ENCODE measurements around the gene NRTN.

GRCh38 chr19:5864725-5865486 lies 60.0 kb downstream of the NRTN start:
- TF ChIP-seq CTCF (IDR thresholded peaks at IDR 0.05) (no peak), POLR2AphosphoS5 (IDR thresholded peaks at IDR 0.05; ENCODE audit: low read depth, low read length) (no peak), TCF7L2 (IDR thresholded peaks at IDR 0.05; ENCODE audit: low read depth, low read length) (no peak), SIN3A (IDR thresholded peaks at IDR 0.05; ENCODE audit: borderline replicate concordance, insufficient read depth, low read depth, low read length) (no peak)
- TF ChIP-seq, protein P1, sequence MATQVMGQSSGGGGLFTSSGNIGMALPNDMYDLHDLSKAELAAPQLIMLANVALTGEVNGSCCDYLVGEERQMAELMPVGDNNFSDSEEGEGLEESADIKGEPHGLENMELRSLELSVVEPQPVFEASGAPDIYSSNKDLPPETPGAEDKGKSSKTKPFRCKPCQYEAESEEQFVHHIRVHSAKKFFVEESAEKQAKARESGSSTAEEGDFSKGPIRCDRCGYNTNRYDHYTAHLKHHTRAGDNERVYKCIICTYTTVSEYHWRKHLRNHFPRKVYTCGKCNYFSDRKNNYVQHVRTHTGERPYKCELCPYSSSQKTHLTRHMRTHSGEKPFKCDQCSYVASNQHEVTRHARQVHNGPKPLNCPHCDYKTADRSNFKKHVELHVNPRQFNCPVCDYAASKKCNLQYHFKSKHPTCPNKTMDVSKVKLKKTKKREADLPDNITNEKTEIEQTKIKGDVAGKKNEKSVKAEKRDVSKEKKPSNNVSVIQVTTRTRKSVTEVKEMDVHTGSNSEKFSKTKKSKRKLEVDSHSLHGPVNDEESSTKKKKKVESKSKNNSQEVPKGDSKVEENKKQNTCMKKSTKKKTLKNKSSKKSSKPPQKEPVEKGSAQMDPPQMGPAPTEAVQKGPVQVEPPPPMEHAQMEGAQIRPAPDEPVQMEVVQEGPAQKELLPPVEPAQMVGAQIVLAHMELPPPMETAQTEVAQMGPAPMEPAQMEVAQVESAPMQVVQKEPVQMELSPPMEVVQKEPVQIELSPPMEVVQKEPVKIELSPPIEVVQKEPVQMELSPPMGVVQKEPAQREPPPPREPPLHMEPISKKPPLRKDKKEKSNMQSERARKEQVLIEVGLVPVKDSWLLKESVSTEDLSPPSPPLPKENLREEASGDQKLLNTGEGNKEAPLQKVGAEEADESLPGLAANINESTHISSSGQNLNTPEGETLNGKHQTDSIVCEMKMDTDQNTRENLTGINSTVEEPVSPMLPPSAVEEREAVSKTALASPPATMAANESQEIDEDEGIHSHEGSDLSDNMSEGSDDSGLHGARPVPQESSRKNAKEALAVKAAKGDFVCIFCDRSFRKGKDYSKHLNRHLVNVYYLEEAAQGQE (IDR thresholded peaks at IDR 0.05; ENCODE audit: insufficient read depth in 1 of 2, low read depth in 2 of 2, low read length in 1 of 2): no peak
